Activated CD4-positive, CD25-positive, alpha-beta regulatory T cell treated with anti-CD3 and anti-CD28 coated beads, Interleukin-2, amount 50 U/mL, for 72 hours (primary cell): ENCODE results near the gene CNST.
"Not testable (repeated sequence)": the region's sequence is repeated elsewhere in the genome, so short reads cannot be mapped to it uniquely, and the experiment has no call there.

Experiments
- DNase-seq: peaks from one replicate; pipeline ENCODE4 v3.0.0; 2021

Gene CNST

GRCh38 chr1:246587606-246588005 is 21.4 kb downstream of the CNST start:
- no peak for DNase-seq

- no peak for DNase-seq
These were observed 22.0 kb downstream of the CNST start for GRCh38 chr1:246588159-246588721.

- not testable (repeated sequence) for DNase-seq
These were observed 23.7 kb downstream of the CNST start for GRCh38 chr1:246589919-246590318.

- DNase-seq: no peak
These were observed 24.8 kb downstream of the CNST start for GRCh38 chr1:246591047-246591446.

GRCh38 chr1:246591504-246591903 is 25.2 kb downstream of the CNST start:
- peak; percentile 45 for DNase-seq

GRCh38 chr1:246591958-246592357 is 25.7 kb downstream of the CNST start:
- no peak for DNase-seq

- no peak for DNase-seq
These were observed 26.4 kb downstream of the CNST start for GRCh38 chr1:246592695-246593094.

- DNase-seq: no peak
These were observed 28.9 kb downstream of the CNST start for GRCh38 chr1:246595146-246595545.

GRCh38 chr1:246597340-246597739 is 31.1 kb downstream of the CNST start:
- DNase-seq: no peak

- DNase-seq: no peak
These were observed 31.7 kb downstream of the CNST start for GRCh38 chr1:246597971-246598370.

- no peak for DNase-seq
These were observed 33.1 kb downstream of the CNST start for GRCh38 chr1:246599315-246599714.

GRCh38 chr1:246600579-246600978 is 34.3 kb downstream of the CNST start:
- no peak for DNase-seq

- DNase-seq: no peak
These were observed 35.9 kb downstream of the CNST start for GRCh38 chr1:246602194-246602593.

GRCh38 chr1:246605231-246605630 is 39.0 kb downstream of the CNST start:
- DNase-seq: not testable (repeated sequence)

GRCh38 chr1:246607462-246607861 is 41.2 kb downstream of the CNST start:
- no peak for DNase-seq

- DNase-seq: peak; percentile 47
These were observed 42.5 kb downstream of the CNST start for GRCh38 chr1:246608616-246609376.

GRCh38 chr1:246609632-246610031 is 43.4 kb downstream of the CNST start:
- no peak for DNase-seq

GRCh38 chr1:246613096-246613758 is 47.0 kb downstream of the CNST start:
- no peak for DNase-seq

- no peak for DNase-seq
These were observed 50.9 kb downstream of the CNST start for GRCh38 chr1:246617156-246617555.

- no peak for DNase-seq
These were observed 51.5 kb downstream of the CNST start for GRCh38 chr1:246617768-246618167.

- no peak for DNase-seq
These were observed 52.1 kb downstream of the CNST start for GRCh38 chr1:246618240-246618808.

- DNase-seq: no peak
These were observed 55.9 kb downstream of the CNST start for GRCh38 chr1:246622035-246622652.

GRCh38 chr1:246624091-246624490 is 57.8 kb downstream of the CNST start:
- no peak for DNase-seq
